Transverse colon (tissue), 4 donors: ENCODE data around the gene SHC3. TPM values are rescaled to one million over a fixed set of nuclear protein-coding genes. Genes with fewer than 3 reads are reported as not detected.

Experiments used
- DNase-seq: peaks from one replicate; pipeline ENCODE4 v3.0.0-alpha.2; 2019
- H3K27ac ChIP-seq, 4 donors: fragments of 200-600 bp; sonication (generic); 2 replicates each; pipeline ENCODE4 v1.5.1; 2016 to 2018; ENCODE audit warnings: inconsistent platforms in 4 of 4
- H3K27me3 ChIP-seq: fragments of 200-600 bp; sonication (generic); 2 replicates; pipeline ENCODE4 v1.5.1; 2017; ENCODE audit warnings: inconsistent platforms
- H3K36me3 ChIP-seq, 4 donors: fragments of 200-600 bp; sonication (generic); 2 replicates each; pipeline ENCODE4 v1.5.1; 2017 to 2019; ENCODE audit warnings: inconsistent platforms in 4 of 4
- H3K4me1 ChIP-seq, 4 donors: fragments of 200-600 bp; sonication (generic); 2 replicates each; pipeline ENCODE4 v1.5.1; 2017 to 2020; ENCODE audit warnings: inconsistent platforms in 4 of 4
- H3K4me3 ChIP-seq, 4 donors: fragments of 200-600 bp; sonication (generic); 1 replicate in 1 of 4; 2 replicates in 3 of 4; pipeline versions ENCODE4 v1.5.1 to v1.6.1; 2017 to 2019; ENCODE audit warnings: inconsistent platforms in 4 of 4
- H3K9me3 ChIP-seq, 2 donors: fragments of 200-600 bp; sonication (generic); 2 replicates each; pipeline ENCODE4 v1.5.1; 2017 to 2019; ENCODE audit warnings: inconsistent platforms in 2 of 2
- EP300 ChIP-seq: sonication (generic); formaldehyde crosslinking; IDR thresholded peaks from one replicate; pipeline ENCODE4 v1.6.1; 2017; ENCODE audit warnings: antibody characterized with exemption, low read depth
- POLR2A ChIP-seq: fragments of 450-650 bp; IDR thresholded peaks from one replicate; pipeline ENCODE4 v1.6.1; 2016; ENCODE audit warnings: antibody characterized with exemption, mild to moderate bottlenecking, moderate library complexity
- POLR2AphosphoS5 ChIP-seq, 3 donors: sonication (generic); formaldehyde crosslinking; IDR thresholded peaks; one replicate each; pipeline ENCODE4 v1.6.1; 2016; ENCODE audit warnings: antibody characterized with exemption in 3 of 3
- WGBS, 2 donors: methylation state at CpG; one replicate each; pipeline ENCODE4 v1.1.5; 2018; ENCODE audit warnings: low coverage in 1 of 2; 5-methylcytosine and 5-hydroxymethylcytosine counted together
- in situ Hi-C, 4 donors: fragments of 200-750 bp; cut with MboI; loops; one replicate each; pipeline versions ENCODE4 v1.15.0 to v1.15.1; 2017; ENCODE audit warnings: low sequenced_read_pairs in 3 of 4, low pct_ligation_motif_present in 1 of 4, low pct_unique_long_range_greater_than_20kb in 1 of 4
- intact Hi-C: fragments of 100-400 bp; cut with DNase I; formaldehyde crosslinking; loops from one replicate; pipeline ENCODE4 v1.15.1; 2023; ENCODE audit warnings: low total_unique reads
- total RNA-seq, 4 donors: library from RNA; depleted of rRNA; stranded (reverse); fragments of >200 nt; gene quantifications; one replicate each; pipeline ENCODE4 v1.1.0, GENCODE V29; 2016
- TF ChIP-seq, protein P1 (sequence below), 5 experiments: fragments of 200-600 bp in 3 of 5; fragments of 450-650 bp in 2 of 5; sonication (generic) in 3 of 5; IDR thresholded peaks; 1 replicate in 2 of 5; 2 replicates in 3 of 5; pipeline ENCODE4 v1.5.1; 2016 to 2017; ENCODE audit warnings: antibody characterized with exemption in 5 of 5, inconsistent platforms in 3 of 5, mild to moderate bottlenecking in 2 of 5, moderate library complexity in 1 of 5

The SHC3 gene
- total RNA-seq, 4 donors from 2014 or later = 1.1 to 4.8 (median 2.7) TPM

DNA sequence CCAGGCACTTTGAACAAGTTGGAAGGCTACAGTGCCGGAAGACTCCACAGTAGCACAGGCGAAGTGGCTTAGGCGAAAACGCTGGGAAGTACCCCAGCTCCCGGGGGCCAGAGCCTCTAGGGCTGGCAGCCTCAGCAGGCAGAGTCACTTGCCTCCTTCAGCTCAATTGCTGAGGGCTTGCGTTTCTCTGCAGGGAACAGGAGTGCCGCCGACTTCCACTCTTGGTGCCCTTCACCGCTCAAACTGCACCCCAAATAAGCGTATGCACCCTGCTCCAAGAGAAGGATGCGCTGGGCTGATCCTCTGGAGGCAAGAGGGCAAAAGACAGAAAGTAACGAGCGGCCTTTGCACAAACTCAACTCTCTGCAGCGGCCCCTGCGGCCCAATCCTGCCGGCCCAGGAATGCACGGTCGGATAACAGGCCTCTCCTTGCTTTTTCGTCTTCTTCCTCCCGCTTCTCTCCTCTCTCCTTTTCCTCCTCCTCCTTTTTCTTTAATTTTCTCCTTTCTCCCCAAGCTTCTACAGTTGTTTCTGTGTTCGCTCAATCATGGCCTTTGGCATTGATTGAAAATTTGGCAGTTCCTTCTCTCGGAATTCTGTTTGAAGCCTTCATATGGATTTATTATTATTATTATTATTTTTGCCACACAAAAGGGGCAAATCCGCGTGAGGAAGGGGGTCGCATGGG lies 188.4 kb downstream of the SHC3 start:
- DNase-seq = no peak
- WGBS, 2 donors = 87 to 88% methylated on average over 8 to 25 of the region's 25 CpGs
- H3K36me3 ChIP-seq = no peaks in the 10 kb centered on the region
- TF ChIP-seq POLR2A = no peak
- no peak for TF ChIP-seq EP300
- TF ChIP-seq, protein P1, sequence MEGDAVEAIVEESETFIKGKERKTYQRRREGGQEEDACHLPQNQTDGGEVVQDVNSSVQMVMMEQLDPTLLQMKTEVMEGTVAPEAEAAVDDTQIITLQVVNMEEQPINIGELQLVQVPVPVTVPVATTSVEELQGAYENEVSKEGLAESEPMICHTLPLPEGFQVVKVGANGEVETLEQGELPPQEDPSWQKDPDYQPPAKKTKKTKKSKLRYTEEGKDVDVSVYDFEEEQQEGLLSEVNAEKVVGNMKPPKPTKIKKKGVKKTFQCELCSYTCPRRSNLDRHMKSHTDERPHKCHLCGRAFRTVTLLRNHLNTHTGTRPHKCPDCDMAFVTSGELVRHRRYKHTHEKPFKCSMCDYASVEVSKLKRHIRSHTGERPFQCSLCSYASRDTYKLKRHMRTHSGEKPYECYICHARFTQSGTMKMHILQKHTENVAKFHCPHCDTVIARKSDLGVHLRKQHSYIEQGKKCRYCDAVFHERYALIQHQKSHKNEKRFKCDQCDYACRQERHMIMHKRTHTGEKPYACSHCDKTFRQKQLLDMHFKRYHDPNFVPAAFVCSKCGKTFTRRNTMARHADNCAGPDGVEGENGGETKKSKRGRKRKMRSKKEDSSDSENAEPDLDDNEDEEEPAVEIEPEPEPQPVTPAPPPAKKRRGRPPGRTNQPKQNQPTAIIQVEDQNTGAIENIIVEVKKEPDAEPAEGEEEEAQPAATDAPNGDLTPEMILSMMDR (IDR thresholded peaks at IDR 0.05) = no peak
- TF ChIP-seq POLR2AphosphoS5 (IDR thresholded peaks at IDR 0.05) = no peak
- peaks cover 35% of the 10 kb centered on the region for H3K27me3 ChIP-seq
- H3K27ac ChIP-seq = peak overlapping the region; percentile 74 to 84 (median 80)
- peaks cover 0 to 37% (median 6%) of the 10 kb centered on the region in 4 donors for H3K4me1 ChIP-seq
- in situ Hi-C loops = loop anchor here in 1 of 4 donors (25.0 kb wide), 1 partner anchor 1303 kb away; no protein-coding TSS in a partner anchor
- H3K9me3 ChIP-seq = no peaks in the 10 kb centered on the region
- H3K4me3 ChIP-seq = peak overlapping the region in 1 of 4 donors; percentile 59
- intact Hi-C loops = no loop called here

DNA sequence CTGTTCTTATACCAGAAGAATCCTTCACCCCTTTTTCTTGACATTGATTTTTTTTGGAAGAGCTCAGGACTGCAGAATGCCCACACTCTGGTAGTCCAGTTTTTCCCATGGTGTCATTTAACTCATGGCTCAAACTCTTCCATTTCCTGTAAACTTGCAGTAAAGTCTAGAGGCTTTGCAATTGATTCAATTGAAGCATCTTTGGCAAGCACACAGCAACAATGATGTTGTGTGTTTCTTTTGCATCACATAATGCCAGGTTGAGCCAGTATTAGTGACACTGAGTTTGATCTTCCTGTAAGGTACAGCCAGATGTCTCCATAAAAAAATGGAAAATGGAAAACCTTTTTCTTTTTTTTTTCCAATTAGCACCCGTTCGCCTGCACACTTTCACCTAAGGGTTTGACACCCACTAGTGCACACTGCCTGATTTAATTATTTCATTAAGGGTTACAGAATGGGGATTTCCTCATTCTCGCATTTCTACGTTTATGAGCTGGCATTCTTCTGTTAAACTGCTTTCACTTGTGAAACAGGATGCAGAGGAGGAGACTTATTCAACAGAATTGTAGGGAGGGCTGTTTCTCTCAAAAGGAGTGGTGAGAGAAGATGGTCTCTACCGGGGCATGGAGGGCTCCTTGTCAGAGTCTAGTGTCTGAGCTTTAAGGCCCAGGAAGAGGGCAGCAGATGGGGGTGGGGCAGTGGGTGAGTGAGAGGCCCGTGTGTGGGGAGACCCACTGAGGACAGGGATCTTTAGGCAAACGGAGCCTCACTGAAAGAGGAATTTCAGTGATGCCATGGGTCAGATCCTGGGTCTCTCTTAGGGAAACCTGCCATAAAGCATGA lies 189.6 kb downstream of the SHC3 start:
- H3K9me3 ChIP-seq = no peaks in the 10 kb centered on the region
- intact Hi-C loops = no loop called here
- in situ Hi-C loops = loop anchor here in 1 of 4 donors (25.0 kb wide), 1 partner anchor 1302 kb away; no protein-coding TSS in a partner anchor
- peak overlapping the region in 3 of 4 donors; percentile 3 to 34 (median 34) for H3K27ac ChIP-seq
- TF ChIP-seq, protein P1 (IDR thresholded peaks at IDR 0.05) = no peak
- 17 to 19% methylated on average over 3 to 7 of the region's 7 CpGs for WGBS, 2 donors
- no peak for DNase-seq
- H3K27me3 ChIP-seq = peaks cover 35% of the 10 kb centered on the region
- peaks cover 0 to 35% (median 3%) of the 10 kb centered on the region in 4 donors for H3K4me1 ChIP-seq
- no peak overlapping the region for H3K4me3 ChIP-seq
- no peaks in the 10 kb centered on the region for H3K36me3 ChIP-seq

DNA sequence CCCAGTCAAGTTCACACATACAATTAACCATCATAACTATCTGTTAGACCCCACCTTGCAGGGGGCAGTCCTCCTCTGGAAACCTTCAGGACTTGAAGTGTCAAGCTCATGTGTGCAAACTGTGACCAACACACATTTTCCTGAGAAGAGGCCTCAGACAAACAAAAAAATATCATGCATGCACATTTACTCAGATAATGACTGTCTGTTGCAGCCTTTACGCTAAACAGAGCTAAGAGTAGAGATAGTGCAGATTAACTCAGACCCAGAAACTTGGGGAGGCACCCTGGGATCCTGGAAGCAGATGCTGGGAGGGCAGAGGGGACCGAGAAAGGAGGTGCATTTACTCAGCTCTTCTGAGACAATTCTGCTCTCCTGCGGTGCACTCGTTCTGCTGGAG lies 191.0 kb downstream of the SHC3 start:
- intact Hi-C loops (no loop called here), in situ Hi-C loops (loop anchor here in 1 of 4 donors (25.0 kb wide), 1 partner anchor 1300 kb away; no protein-coding TSS in a partner anchor)
- Histone ChIP-seq H3K9me3 (no peaks in the 10 kb centered on the region), H3K4me3 (no peak overlapping the region), H3K27me3 (peaks cover 27% of the 10 kb centered on the region), H3K4me1 (peaks cover 0 to 25% (median 2%) of the 10 kb centered on the region in 4 donors), H3K36me3 (no peaks in the 10 kb centered on the region), H3K27ac (no peak overlapping the region)
- TF ChIP-seq, protein P1 (IDR thresholded peaks at IDR 0.05) = no peak
- TF ChIP-seq EP300 (no peak), POLR2AphosphoS5 (IDR thresholded peaks at IDR 0.05) (no peak), POLR2A (no peak)
- WGBS, 2 donors = 63 to 68% methylated on average over 4 of the region's 4 CpGs
- no peak for DNase-seq

DNA sequence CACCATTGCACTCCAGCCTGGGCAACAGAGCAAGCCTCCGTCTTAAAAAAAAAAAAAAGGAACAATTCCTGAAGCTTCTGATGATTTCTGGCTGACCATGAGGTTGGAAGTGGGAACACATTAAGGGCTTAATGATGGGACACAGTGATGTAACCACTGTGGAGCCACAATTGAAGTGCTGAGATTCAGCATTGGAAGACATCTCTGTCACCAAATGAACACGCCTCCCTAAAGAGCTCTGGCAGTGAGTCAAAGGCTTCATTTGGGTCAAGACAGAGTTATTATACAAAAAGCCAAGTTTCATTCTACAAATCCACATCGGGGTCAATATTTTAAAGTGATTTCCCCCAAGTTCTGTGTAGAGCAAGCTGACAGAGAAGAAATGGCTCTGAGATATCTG lies 191.8 kb downstream of the SHC3 start:
- Histone ChIP-seq H3K27me3 (peaks cover 18% of the 10 kb centered on the region), H3K4me1 (peaks cover 0 to 19% (median 0%) of the 10 kb centered on the region in 4 donors), H3K4me3 (no peak overlapping the region), H3K27ac (no peak overlapping the region), H3K36me3 (no peaks in the 10 kb centered on the region), H3K9me3 (no peaks in the 10 kb centered on the region)
- in situ Hi-C loops = loop anchor here in 1 of 4 donors (25.0 kb wide), 1 partner anchor 1299 kb away; no protein-coding TSS in a partner anchor
- TF ChIP-seq POLR2AphosphoS5 (IDR thresholded peaks at IDR 0.05) = no peak
- TF ChIP-seq, protein P1 (IDR thresholded peaks at IDR 0.05) = no peak
- TF ChIP-seq POLR2A = no peak
- no peak for TF ChIP-seq EP300
- WGBS, 2 donors = 67% methylated on average over 3 of the region's 3 CpGs; no CpG with 5 or more reads in 1 of the 2 donors
- no peak for DNase-seq
- intact Hi-C loops = no loop called here
